Hepatocyte (in vitro differentiated cells): ENCODE data around the gene DPY19L1.

Experiments
- CTCF ChIP-seq: fragments of 200-600 bp; sonication (generic); IDR thresholded peaks from 2 replicates; pipeline ENCODE4 v1.5.1; 2016; ENCODE audit warnings: antibody characterized with exemption, mild to moderate bottlenecking; ENCODE audit not compliant: poor library complexity
- EZH2 ChIP-seq: fragments of 200-600 bp; sonication (generic); IDR thresholded peaks from 2 replicates; pipeline ENCODE4 v1.6.1; 2016; ENCODE audit warnings: antibody characterized with exemption, mild to moderate bottlenecking, borderline replicate concordance

GRCh38 chr7:35003679-35004303 is 33.5 kb downstream of the DPY19L1 start:
- TF ChIP-seq CTCF, result no peak
- no peak for TF ChIP-seq EZH2
